Gastroesophageal sphincter (tissue), 3 donors: Measurements from ENCODE around the gene NFIA.

Experiments
- POLR2AphosphoS5 ChIP-seq: sonication (generic); formaldehyde crosslinking; IDR thresholded peaks from one replicate; pipeline ENCODE4 v1.6.1; 2017; ENCODE audit warnings: antibody characterized with exemption
- TF ChIP-seq, protein P1 (sequence below), 4 experiments: fragments of 200-600 bp in 2 of 4; fragments of 450-650 bp in 2 of 4; sonication (generic) in 1 of 4; IDR thresholded peaks; one replicate each; pipeline ENCODE4 v1.5.1; 2017 to 2019; ENCODE audit warnings: antibody characterized with exemption in 4 of 4, mild to moderate bottlenecking in 2 of 4, moderate library complexity in 2 of 4

DNA sequence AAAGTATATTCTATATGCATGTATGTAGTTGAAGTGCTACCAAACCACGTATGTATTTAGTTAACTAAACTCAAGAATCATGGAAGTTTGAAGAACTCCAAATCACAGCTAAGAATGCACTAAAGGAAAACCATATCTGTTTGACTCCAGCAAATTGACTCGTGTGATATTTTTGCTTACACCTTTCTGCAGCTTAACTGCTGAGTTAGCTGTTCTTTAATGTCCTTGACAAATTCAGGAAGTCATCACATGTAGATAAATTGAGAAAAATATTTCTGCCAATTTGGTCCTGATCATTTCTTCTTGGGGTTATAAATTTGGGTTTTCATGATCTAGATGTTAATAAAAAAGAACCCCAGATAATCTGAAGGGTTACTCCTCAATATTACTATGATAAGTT, 83.0 kb downstream of the NFIA start:
- TF ChIP-seq, protein P1, sequence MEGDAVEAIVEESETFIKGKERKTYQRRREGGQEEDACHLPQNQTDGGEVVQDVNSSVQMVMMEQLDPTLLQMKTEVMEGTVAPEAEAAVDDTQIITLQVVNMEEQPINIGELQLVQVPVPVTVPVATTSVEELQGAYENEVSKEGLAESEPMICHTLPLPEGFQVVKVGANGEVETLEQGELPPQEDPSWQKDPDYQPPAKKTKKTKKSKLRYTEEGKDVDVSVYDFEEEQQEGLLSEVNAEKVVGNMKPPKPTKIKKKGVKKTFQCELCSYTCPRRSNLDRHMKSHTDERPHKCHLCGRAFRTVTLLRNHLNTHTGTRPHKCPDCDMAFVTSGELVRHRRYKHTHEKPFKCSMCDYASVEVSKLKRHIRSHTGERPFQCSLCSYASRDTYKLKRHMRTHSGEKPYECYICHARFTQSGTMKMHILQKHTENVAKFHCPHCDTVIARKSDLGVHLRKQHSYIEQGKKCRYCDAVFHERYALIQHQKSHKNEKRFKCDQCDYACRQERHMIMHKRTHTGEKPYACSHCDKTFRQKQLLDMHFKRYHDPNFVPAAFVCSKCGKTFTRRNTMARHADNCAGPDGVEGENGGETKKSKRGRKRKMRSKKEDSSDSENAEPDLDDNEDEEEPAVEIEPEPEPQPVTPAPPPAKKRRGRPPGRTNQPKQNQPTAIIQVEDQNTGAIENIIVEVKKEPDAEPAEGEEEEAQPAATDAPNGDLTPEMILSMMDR (IDR thresholded peaks at IDR 0.05): no peak
- TF ChIP-seq POLR2AphosphoS5: no peak
